A673 (cell line): ENCODE measurements around the gene CALN1.

Source experiments
- CTCF ChIP-seq: fragments of 300-800, 200-600 bp; sonication (generic); conservative IDR thresholded peaks from 2 replicates; pipeline ENCODE4 v1.5.1; 2017; ENCODE audit warnings: low read depth, mild to moderate bottlenecking, antibody characterized with exemption, low read length, moderate library complexity, mixed read lengths
- EZH2 ChIP-seq: fragments of 200-600 bp; sonication (generic); IDR thresholded peaks from 2 replicates; pipeline ENCODE4 v1.6.1; 2017; ENCODE audit warnings: borderline replicate concordance, low read depth, mild to moderate bottlenecking, mixed read lengths, antibody characterized with exemption, low read length; ENCODE audit not compliant: poor library complexity, severe bottlenecking

DNA sequence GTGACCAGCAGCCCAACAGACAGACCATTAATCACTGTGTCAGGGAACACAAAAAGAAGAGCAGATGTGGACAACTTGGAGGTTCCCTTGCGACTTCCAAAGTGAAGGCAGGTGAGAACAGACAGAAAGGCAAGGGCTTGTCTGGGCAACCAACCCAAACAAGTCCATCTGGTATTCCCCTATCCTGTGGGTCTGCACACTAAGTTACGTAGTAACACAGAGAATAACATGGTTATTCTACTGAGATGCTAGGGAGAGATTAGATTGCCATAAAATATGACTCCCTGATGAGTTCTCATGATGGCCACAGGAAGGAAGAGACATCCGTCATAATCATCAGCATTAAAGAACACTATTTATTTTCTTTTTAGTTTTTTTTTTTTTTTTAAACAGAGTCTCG is 252.2 kb downstream of the CALN1 start:
- TF ChIP-seq CTCF (no peak), EZH2 (no peak)
